GM21515 (cell line): ENCODE measurements around the gene H2AZ2.
"Not testable (repeated sequence)": the region's sequence is repeated elsewhere in the genome, so short reads cannot be mapped to it uniquely, and the experiment has no call there.

Experiments used
- ATAC-seq: cut with Tn5 transposase; IDR thresholded peaks from one replicate; pipeline ENCODE4 v1.9.1; 2021; ENCODE audit not compliant: unreplicated experiment

The H2AZ2 gene

GRCh38 chr7:44871918-44872317 is 24.0 kb upstream of the H2AZ2 start:
- not testable (repeated sequence) for ATAC-seq

DNA sequence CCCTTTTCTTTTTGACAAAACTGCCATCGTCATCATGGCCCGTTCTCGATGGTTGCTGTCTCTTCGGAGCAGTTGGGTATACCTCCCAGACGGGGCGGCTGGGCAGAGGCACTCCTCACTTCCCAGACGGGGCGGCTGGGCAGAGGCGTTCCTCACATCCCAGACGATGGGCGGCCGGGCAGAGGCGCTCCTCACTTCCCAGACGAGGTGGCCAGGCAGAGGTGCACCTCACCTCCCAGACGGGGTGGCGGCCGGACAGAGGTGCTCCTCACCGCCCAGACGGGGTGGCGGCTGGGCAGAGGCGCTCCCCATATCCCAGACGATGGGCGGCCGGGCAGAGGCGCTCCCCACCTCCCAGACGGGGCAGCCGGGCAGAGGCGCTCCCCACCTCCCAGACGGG is 22.9 kb upstream of the H2AZ2 start:
- not testable (repeated sequence) for ATAC-seq

GRCh38 chr7:44870336-44870735 is 22.4 kb upstream of the H2AZ2 start:
- not testable (repeated sequence) for ATAC-seq

- no peak for ATAC-seq
Measured at GRCh38 chr7:44867073-44867995, 19.4 kb upstream of the H2AZ2 start.

DNA sequence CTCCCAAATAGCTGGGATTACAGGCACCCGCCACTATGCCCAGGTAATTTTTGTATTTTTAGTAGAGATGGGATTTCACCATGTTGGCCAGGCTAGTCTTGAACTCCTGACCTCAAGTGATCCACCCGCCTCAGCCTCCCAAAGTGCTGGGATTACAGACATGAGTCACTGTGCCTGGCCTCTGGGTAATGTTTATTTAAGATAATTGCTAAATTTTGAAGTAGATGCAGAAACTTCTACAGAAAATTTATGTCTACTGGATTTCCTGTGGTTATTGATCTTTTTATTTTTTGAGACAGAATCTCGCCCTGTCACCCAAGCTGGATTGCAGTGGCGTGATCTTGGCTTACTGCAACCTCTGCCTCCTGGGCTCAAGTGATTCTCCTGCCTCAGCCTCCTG is 14.1 kb upstream of the H2AZ2 start:
- ATAC-seq: not testable (repeated sequence)

DNA sequence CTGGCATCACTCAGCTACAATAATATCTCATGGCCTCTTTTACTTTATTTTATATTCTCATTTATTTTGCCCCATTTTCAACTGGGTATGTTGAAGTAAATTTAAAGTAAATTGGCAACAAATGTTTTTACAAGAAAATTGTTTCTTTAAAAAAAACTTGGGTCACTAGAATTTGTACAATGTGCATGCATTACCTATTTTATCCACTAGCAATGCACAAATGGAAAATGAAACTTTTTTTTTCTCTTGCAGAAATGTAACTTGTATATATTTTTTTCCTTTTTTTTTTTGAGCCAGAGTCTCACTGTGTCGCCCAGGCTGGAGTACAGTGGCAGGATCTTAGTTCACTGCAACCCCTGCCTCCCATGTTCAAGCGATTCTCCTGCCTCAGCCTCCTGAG is 10.3 kb upstream of the H2AZ2 start:
- ATAC-seq: no peak

DNA sequence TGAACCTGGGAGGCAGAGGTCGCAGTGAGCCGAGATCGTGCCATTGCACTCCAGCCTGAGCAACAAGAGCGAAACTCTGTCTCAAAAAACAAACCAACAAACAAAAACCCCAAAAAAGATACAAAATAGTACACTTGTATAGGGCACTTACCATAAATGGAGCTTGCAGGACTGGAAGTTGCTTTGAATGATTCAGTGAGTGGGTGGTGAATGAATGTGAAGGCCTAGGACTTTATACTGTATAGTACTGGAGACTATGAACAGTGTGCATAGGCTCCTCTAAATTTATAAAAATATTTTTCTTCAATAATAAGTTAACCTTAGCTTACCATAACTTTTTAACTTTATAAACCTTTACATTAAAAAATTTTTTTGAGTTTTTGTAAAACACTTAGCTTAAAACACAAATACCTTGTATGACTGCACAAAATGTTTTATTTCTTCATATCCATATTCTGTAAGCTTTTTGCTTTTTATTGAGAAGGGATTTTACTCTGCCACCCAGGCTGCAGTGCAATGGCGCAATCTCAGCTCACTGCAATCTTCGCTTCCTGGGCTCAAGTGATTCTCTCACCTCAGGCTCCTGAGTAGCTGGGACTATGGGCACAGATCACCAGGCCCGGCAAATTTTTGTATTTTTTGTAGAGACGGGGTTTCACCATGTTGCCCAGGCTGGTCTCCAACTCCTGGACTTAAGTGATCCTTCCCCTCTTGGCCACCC is 6.9 kb upstream of the H2AZ2 start:
- no peak for ATAC-seq

GRCh38 chr7:44853391-44853790 is 5.5 kb upstream of the H2AZ2 start:
- ATAC-seq: no peak

DNA sequence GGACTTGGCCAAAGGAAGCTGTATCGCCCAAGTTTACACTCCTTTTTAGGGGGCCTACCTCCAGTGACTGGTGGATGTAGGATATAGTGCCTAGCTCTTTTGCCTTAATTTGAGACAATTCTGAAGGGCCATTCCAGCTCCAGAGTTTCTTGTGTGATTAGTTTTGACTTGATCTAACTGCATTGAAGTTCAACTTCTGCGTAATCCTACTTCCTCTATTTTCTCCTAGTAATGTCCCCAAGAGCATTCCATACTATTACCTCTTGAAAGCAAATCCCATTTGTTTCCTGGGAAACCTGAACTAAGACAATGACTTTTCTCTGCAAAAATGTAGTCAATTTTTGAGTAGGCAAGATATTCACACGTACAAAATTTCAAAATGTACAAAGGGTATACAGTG is 4.7 kb upstream of the H2AZ2 start:
- ATAC-seq: no peak

- ATAC-seq: no peak
Measured at GRCh38 chr7:44849885-44850544, 2.1 kb upstream of the H2AZ2 start.

- no peak for ATAC-seq
Measured at GRCh38 chr7:44849259-44849884, 1.5 kb upstream of the H2AZ2 start.

DNA sequence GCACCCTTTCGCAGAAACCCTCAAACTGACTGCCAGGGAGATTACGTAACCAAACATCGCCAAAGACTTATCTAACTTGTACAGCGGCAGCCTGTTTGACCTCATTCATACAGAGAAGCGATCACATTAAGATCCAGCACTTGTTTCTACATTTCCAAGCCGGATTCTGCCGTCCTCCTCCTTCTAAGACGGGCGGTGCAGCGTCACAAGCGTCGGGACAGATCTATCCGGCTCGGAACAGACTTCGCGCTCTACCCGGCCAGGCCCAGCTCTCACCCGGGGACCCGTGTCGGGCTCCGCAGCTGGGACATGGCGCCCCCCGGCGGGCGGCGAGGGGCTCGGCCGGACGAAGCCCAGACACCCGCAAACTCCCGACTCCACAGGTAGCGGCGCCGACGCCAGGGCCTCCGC is 373 bp downstream of the H2AZ2 start:
- ATAC-seq: peak; percentile 66

DNA sequence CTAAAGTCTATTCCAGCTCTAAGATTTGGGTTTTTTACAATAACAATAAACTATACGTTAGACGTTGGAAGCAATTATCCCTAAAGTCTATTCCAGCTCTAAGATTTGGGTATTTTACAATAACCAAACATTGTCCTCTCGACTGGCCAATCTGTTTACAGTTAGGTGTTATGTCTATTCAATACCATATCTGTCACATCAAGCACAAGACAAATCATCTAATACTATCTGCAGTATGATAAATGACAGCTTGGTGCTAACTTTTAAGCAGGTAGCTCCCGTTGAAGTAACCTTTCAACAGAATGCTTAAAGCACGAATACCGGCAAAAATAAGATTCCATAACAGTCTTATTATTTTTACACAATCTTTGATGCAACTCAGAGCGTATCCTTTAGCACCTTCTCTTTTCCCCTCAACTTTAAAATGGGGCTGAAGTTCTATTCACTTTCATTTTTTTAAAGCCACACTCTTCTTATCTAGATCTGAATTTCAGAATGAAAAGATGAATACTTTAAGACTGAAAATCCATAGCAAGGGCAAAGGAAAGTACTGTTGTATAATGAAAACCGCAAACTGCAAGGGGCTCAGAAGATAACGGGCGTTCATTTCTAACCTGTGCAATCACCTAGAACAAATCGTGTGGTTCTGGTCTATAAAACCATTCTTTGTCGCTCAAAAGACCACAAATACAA is 925 bp downstream of the H2AZ2 start:
- no peak for ATAC-seq

GRCh38 chr7:44846390-44846789 is 1.5 kb downstream of the H2AZ2 start:
- ATAC-seq: not testable (repeated sequence)

DNA sequence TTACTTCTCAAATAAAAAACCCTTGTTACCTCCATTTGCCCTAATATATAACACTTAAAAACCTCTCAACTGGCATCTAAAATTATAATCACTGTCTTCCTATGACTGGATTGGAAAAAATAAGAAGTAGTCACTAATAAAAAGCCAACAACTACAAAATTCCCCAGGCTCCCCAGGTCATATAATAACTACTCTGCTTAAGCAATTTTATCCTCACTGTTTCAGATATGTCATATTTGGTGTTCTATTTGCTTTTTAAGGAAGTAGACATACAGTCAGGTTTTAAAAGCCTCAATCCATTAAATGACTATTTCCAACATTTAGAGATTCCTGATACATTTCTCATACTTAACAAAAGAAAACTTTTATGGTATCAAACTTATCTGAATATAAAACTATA is 2.4 kb downstream of the H2AZ2 start:
- no peak for ATAC-seq

DNA sequence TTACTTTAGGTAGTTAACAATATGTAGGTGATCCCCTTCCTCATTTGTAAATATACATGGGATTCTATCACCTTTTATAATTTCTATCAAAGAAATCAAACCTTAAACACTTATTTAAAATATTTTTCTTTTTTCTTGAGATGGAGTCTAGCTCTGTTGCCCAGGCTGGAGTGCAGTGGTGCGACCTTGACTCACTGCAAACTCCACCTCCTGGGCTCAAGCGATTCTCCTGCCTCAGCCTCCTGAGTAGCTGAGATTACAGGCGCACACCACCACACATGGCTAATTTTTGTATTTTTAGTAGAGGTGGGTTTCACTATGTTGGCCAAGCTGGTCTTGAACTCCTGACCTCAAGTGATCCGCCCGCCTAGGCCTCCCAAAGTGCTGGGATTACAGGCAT is 4.4 kb downstream of the H2AZ2 start:
- not testable (repeated sequence) for ATAC-seq

- not testable (repeated sequence) for ATAC-seq
Measured at GRCh38 chr7:44842675-44843074, 5.2 kb downstream of the H2AZ2 start.

GRCh38 chr7:44838751-44839150 is 9.1 kb downstream of the H2AZ2 start:
- no peak for ATAC-seq

- no peak for ATAC-seq
Measured at GRCh38 chr7:44827567-44827966, 20.3 kb downstream of the H2AZ2 start.

GRCh38 chr7:44824894-44825526 is 22.9 kb downstream of the H2AZ2 start:
- ATAC-seq: no peak
